DOHH2 (cell line): ENCODE data around the gene ANKRD29.

ENCODE experiments used
- H3F3A ChIP-seq: fragments of 200-600 bp; sonication (generic), shearing (Covaris generic); 2 replicates; pipeline ENCODE4 v1.6.0; 2016; ENCODE audit warnings: antibody characterized with exemption, mild to moderate bottlenecking; ENCODE audit not compliant: control insufficient read depth, insufficient read depth
- H3K27ac ChIP-seq: fragments of 200-600 bp; sonication (generic); 2 replicates; pipeline ENCODE4 v1.5.1; 2014; ENCODE audit warnings: low read depth, mild to moderate bottlenecking, low read length, moderate library complexity
- H3K27me3 ChIP-seq: fragments of 200-600 bp; sonication (generic); 2 replicates; pipeline ENCODE4 v1.6.1; 2014; ENCODE audit warnings: mild to moderate bottlenecking, low read length, mixed read lengths; ENCODE audit not compliant: control insufficient read depth
- H3K36me3 ChIP-seq: fragments of 200-600 bp; sonication (generic); 2 replicates; pipeline ENCODE4 v1.6.1; 2014; ENCODE audit warnings: mild to moderate bottlenecking, low read length, moderate library complexity, mixed read lengths; ENCODE audit not compliant: control insufficient read depth
- H3K4me1 ChIP-seq: fragments of 200-600 bp; sonication (generic); 2 replicates; pipeline ENCODE4 v1.6.1; 2014; ENCODE audit warnings: mild to moderate bottlenecking, low read length, mixed read lengths; ENCODE audit not compliant: control insufficient read depth
- H3K4me2 ChIP-seq: fragments of 200-600 bp; sonication (generic); 2 replicates; pipeline ENCODE4 v1.6.0; 2014; ENCODE audit warnings: mild to moderate bottlenecking, low read length, moderate library complexity
- H3K4me3 ChIP-seq: fragments of 200-600 bp; sonication (generic); 2 replicates; pipeline ENCODE4 v1.5.1; 2014; ENCODE audit warnings: mild to moderate bottlenecking, low read length, mixed read lengths
- H3K79me2 ChIP-seq: fragments of 200-600 bp; sonication (generic); 2 replicates; pipeline ENCODE4 v1.6.1; 2014; ENCODE audit warnings: mild to moderate bottlenecking, low read length, mixed read lengths; ENCODE audit not compliant: control insufficient read depth
- H3K9me2 ChIP-seq: fragments of 200-600 bp; sonication (generic); replicated peaks from 2 replicates; pipeline ENCODE4 v1.6.1; 2014; ENCODE audit warnings: mild to moderate bottlenecking, low read length, mixed read lengths; ENCODE audit not compliant: control insufficient read depth
- H3K9me3 ChIP-seq: fragments of 200-600 bp; sonication (generic); 2 replicates; pipeline ENCODE4 v1.6.1; 2014; ENCODE audit warnings: antibody characterized with exemption, low read length, mixed read lengths; ENCODE audit not compliant: control insufficient read depth, insufficient read depth
- H4K20me1 ChIP-seq: fragments of 200-600 bp; sonication (generic); 2 replicates; pipeline ENCODE4 v1.6.0; 2014; ENCODE audit warnings: low read depth, mild to moderate bottlenecking, antibody characterized with exemption, low read length, moderate library complexity; ENCODE audit not compliant: control insufficient read depth, insufficient read depth
- CTCF ChIP-seq: fragments of 200-600 bp; sonication (generic); IDR thresholded peaks from one replicate; pipeline ENCODE4 v1.5.1; 2014; ENCODE audit warnings: antibody characterized with exemption, mild to moderate bottlenecking, low read depth, low read length; ENCODE audit not compliant: poor library complexity, severe bottlenecking
- EZH2phosphoT487 ChIP-seq: fragments of 200-600 bp; sonication (generic); IDR thresholded peaks from 2 replicates; pipeline ENCODE4 v1.6.1; 2017; ENCODE audit warnings: borderline replicate concordance, mild to moderate bottlenecking, antibody characterized with exemption, low read length, moderate library complexity, mixed read lengths

ANKRD29 gene

GRCh38 chr18:23667114-23667513, 4.4 kb upstream of the ANKRD29 start:
- Histone ChIP-seq H3K4me2 (no peak overlapping the region), H3K9me3 (no peaks in the 10 kb centered on the region), H3K27me3 (peaks cover 22% of the 10 kb centered on the region), H3F3A (no peaks in the 10 kb centered on the region), H3K4me1 (no peaks in the 10 kb centered on the region), H3K4me3 (no peak overlapping the region), H4K20me1 (no peaks in the 10 kb centered on the region), H3K79me2 (no peaks in the 10 kb centered on the region), H3K27ac (no peak overlapping the region), H3K9me2 (no peaks in the 10 kb centered on the region), H3K36me3 (no peaks in the 10 kb centered on the region)
- TF ChIP-seq CTCF = no peak
- TF ChIP-seq EZH2phosphoT487 = no peak

DNA sequence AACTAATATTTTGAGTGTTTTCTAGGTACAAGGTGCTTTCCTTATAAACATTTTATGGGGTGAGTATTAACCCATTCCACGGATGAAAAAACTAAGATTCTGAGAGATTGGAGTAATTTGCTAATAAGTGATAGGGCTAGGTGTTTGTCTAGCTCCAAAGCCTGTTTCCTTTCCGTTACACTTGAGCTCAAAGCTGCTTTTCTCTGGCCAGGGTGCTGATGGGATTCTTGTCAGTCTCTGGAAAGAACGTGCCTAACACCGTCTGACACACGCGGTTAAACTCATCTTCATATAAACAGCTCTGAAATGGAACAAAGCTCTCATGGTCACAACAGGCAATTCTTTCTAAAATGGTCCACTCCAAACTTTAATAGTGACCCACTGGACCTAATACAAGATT, 2.0 kb upstream of the ANKRD29 start:
- no peaks in the 10 kb centered on the region for H3K4me1 ChIP-seq
- no peak overlapping the region for H3K27ac ChIP-seq
- TF ChIP-seq CTCF (no peak), EZH2phosphoT487 (no peak)
- H3F3A ChIP-seq = no peaks in the 10 kb centered on the region
- H3K79me2 ChIP-seq = no peaks in the 10 kb centered on the region
- H3K9me2 ChIP-seq = no peaks in the 10 kb centered on the region
- H4K20me1 ChIP-seq = no peaks in the 10 kb centered on the region
- no peak overlapping the region for H3K4me2 ChIP-seq
- H3K36me3 ChIP-seq = no peaks in the 10 kb centered on the region
- H3K4me3 ChIP-seq = no peak overlapping the region
- peaks cover 33% of the 10 kb centered on the region for H3K27me3 ChIP-seq
- no peaks in the 10 kb centered on the region for H3K9me3 ChIP-seq

GRCh38 chr18:23661735-23662308, 889 bp downstream of the ANKRD29 start:
- TF ChIP-seq EZH2phosphoT487 = no peak
- no peak for TF ChIP-seq CTCF
- no peaks in the 10 kb centered on the region for H4K20me1 ChIP-seq
- no peaks in the 10 kb centered on the region for H3K9me2 ChIP-seq
- H3K9me3 ChIP-seq = no peaks in the 10 kb centered on the region
- H3K4me3 ChIP-seq = no peak overlapping the region
- no peaks in the 10 kb centered on the region for H3K4me1 ChIP-seq
- no peaks in the 10 kb centered on the region for H3F3A ChIP-seq
- H3K27ac ChIP-seq = no peak overlapping the region
- H3K4me2 ChIP-seq = no peak overlapping the region
- no peaks in the 10 kb centered on the region for H3K36me3 ChIP-seq
- no peaks in the 10 kb centered on the region for H3K79me2 ChIP-seq
- peaks cover 36% of the 10 kb centered on the region for H3K27me3 ChIP-seq
